CD4-positive, CD25-positive, alpha-beta regulatory T cell (primary cell): ENCODE data around the gene TRIO. TPM values are rescaled to one million over a fixed set of nuclear protein-coding genes. Genes with fewer than 3 reads are reported as not detected.

ENCODE experiments used
- ATAC-seq, 2 donors: fragments of 150-1000 bp; cut with Tn5 transposase; one replicate each; pipeline ENCODE4 v1.10.0; 2021; ENCODE audit warnings: low read depth in 2 of 2, moderate number of reproducible peaks in 2 of 2, moderate library complexity in 1 of 2
- DNase-seq, 3 donors: peaks; one replicate each; pipeline versions ENCODE4 v3.0.0 to v3.0.0-alpha.2; 2012 to 2022; ENCODE audit warnings: mixed read lengths in 1 of 3
- H3K27ac ChIP-seq: one replicate; pipeline ENCODE4 v1.7.0; 2013; ENCODE audit warnings: mild to moderate bottlenecking, low read length; ENCODE audit not compliant: insufficient read depth, poor library complexity, severe bottlenecking
- H3K27me3 ChIP-seq: one replicate; pipeline ENCODE4 v1.7.0; 2013; ENCODE audit warnings: low read length; ENCODE audit not compliant: control insufficient read depth, insufficient read depth
- H3K36me3 ChIP-seq: one replicate; pipeline ENCODE4 v1.7.0; 2013; ENCODE audit warnings: mild to moderate bottlenecking, low read length, moderate library complexity; ENCODE audit not compliant: control insufficient read depth, insufficient read depth
- H3K4me1 ChIP-seq: 2 replicates; pipeline ENCODE4 v1.7.0; 2013; ENCODE audit warnings: mild to moderate bottlenecking, low read length; ENCODE audit not compliant: insufficient read depth, control insufficient read depth, poor library complexity, severe bottlenecking
- H3K4me3 ChIP-seq: one replicate; pipeline ENCODE4 v1.7.0; 2013; ENCODE audit warnings: low read depth, mild to moderate bottlenecking, low read length, moderate library complexity
- H3K9me3 ChIP-seq, 2 experiments: 1 replicate in 1 of 2; 2 replicates in 1 of 2; pipeline ENCODE4 v1.7.0; 2013; ENCODE audit warnings: low read length in 2 of 2, mild to moderate bottlenecking in 1 of 2, moderate library complexity in 1 of 2; ENCODE audit not compliant: control insufficient read depth in 2 of 2
- H3K27ac Mint-ChIP-seq, 3 donors: one replicate each; pipeline ENCODE4 v1.8.0; 2020 to 2022; ENCODE audit warnings: mild to moderate bottlenecking in 3 of 3, mixed read lengths in 3 of 3, moderate library complexity in 2 of 3
- H3K27me3 Mint-ChIP-seq: one replicate; pipeline ENCODE4 v1.8.0; 2022; ENCODE audit warnings: mild to moderate bottlenecking, mixed read lengths
- H3K36me3 Mint-ChIP-seq: one replicate; pipeline ENCODE4 v1.8.0; 2020; ENCODE audit warnings: mixed read lengths
- H3K4me1 Mint-ChIP-seq, 4 donors: one replicate each; pipeline ENCODE4 v1.8.0; 2020 to 2022; ENCODE audit warnings: mixed read lengths in 4 of 4, mild to moderate bottlenecking in 1 of 4
- H3K4me3 Mint-ChIP-seq, 4 donors: one replicate each; pipeline ENCODE4 v1.8.0; 2020 to 2022; ENCODE audit warnings: mild to moderate bottlenecking in 4 of 4, mixed read lengths in 4 of 4, moderate library complexity in 3 of 4
- H3K9me3 Mint-ChIP-seq, 7 donors: one replicate each; pipeline ENCODE4 v1.8.0; 2020 to 2022; ENCODE audit warnings: mixed read lengths in 7 of 7, mild to moderate bottlenecking in 3 of 7, moderate library complexity in 2 of 7
- polyA plus RNA-seq, 4 donors: library from polyadenylated mRNA; unstranded; fragments of 300-500 nt; fragmentation: Illumina TruSeq; gene quantifications; one replicate each; pipeline ENCODE4 v1.2.3, GENCODE V29; 2021
- total RNA-seq: library from RNA; stranded (reverse); gene quantifications from one replicate; pipeline ENCODE4 v1.2.3, GENCODE V29; 2022

Gene TRIO
- total and polyA plus RNA-seq, 5 donors from 2014 or later, result 1.2 to 7.6 (median 1.8) TPM

DNA sequence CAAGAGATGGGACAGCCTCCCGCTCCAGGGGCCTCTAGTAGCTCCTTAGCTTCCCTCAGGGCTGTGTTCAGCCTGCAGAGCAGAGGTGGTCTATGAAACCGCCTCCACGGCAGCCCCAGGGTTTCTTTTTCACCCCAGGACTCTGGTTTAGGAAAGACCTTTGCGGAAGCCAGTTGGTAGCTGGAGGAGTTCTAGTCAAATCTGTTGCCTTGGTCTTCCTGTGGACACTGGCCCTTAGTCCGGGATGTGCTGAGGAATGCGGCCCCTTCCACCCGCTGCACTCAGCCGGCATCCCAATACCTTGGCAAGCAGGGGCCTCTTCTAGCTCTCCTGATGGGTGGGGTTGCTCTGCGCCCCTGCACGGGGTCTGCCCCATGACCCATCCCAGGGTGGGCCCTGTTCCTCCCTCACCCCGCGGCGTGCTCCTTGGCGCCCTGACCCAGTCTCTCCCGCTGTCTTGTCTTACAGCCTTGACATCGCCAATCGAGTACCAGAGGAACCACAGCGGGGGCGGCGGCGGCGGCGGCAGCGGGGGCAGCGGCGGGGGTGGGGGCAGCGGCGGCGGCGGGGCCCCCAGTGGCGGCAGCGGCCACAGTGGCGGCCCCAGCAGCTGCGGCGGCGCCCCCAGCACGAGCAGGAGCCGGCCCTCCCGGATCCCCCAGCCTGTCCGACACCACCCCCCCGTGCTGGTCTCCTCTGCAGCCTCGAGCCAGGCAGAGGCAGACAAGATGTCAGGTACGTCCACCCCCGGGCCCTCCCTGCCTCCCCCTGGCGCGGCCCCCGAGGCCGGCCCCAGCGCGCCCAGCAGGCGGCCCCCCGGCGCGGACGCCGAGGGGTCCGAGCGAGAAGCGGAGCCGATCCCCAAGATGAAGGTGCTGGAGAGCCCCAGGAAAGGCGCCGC lies 344.1 kb downstream of the TRIO start:
- H3K4me1 ChIP-seq, result peaks cover 4% of the 10 kb centered on the region
- Mint-ChIP-seq H3K9me3 (no peaks in the 10 kb centered on the region), H3K4me1 (peaks cover 0 to 9% (median 3%) of the 10 kb centered on the region in 4 donors), H3K27ac (no peak overlapping the region), H3K4me3 (no peak overlapping the region), H3K36me3 (peaks cover 21% of the 10 kb centered on the region), H3K27me3 (no peaks in the 10 kb centered on the region)
- H3K9me3 ChIP-seq, result no peaks in the 10 kb centered on the region
- no peaks in the 10 kb centered on the region for H3K27me3 ChIP-seq
- no peak for DNase-seq
- ATAC-seq, result no peak
- no peaks in the 10 kb centered on the region for H3K36me3 ChIP-seq
- no peak overlapping the region for H3K4me3 ChIP-seq
- H3K27ac ChIP-seq, result no peak overlapping the region

DNA sequence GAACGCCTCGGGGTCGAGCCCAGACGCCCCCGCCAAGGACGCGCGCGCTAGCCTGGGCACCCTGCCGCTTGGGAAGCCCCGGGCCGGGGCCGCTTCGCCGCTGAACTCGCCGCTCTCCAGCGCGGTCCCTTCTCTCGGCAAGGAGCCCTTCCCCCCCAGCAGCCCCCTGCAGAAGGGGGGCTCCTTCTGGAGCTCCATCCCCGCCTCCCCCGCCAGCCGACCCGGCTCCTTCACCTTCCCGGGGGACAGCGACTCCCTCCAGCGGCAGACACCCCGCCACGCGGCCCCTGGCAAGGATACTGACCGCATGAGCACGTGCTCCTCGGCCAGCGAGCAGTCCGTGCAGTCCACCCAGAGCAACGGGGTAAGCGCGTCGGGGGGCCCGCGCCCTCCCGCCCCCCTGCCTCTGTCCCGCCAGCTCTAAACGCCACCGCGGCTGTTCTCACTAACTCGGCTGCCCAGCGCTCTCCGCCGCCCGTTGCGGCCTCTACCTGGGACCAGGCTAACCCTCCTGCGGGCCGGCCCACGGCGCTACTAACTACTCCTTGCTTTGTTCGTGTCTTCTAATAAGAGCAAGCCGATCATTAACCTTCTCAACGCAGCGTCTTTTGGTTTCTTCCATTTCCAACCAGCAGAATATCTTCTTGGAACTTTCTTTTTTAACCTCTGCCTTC lies 344.9 kb downstream of the TRIO start:
- Histone ChIP-seq H3K4me3 (no peak overlapping the region), H3K4me1 (peaks cover 4% of the 10 kb centered on the region), H3K9me3 (no peaks in the 10 kb centered on the region), H3K27ac (no peak overlapping the region), H3K27me3 (no peaks in the 10 kb centered on the region), H3K36me3 (peaks cover under 1% of the 10 kb centered on the region)
- H3K4me1 Mint-ChIP-seq, result peaks cover 0 to 9% (median 3%) of the 10 kb centered on the region in 4 donors
- H3K4me3 Mint-ChIP-seq, result no peak overlapping the region
- H3K27me3 Mint-ChIP-seq, result no peaks in the 10 kb centered on the region
- H3K9me3 Mint-ChIP-seq, result no peaks in the 10 kb centered on the region
- peaks cover 23% of the 10 kb centered on the region for H3K36me3 Mint-ChIP-seq
- ATAC-seq (no peak), DNase-seq (no peak)
- peak overlapping the region in 1 of 3 donors; percentile 71 for H3K27ac Mint-ChIP-seq

DNA sequence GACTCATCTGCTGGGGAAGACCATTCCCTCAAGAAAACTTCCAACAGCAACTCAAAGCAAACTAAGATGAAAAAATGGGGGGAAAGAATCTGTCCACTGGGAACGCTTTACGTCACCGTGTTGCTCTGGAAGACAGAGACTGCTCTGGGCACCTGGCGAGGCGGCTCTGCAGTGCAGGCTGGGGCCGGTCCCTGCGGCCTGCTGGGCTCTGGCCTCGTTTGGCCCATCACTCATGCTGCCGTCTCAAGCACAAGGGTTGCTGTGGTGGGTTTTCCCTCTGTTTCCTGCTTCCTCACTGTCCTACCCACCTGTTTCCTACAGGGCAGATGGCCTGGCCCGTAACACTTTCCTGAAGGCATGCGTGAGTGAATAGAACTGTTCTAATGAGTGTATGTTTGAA lies 345.6 kb downstream of the TRIO start:
- Histone ChIP-seq H3K27ac (no peak overlapping the region), H3K36me3 (peaks cover 2% of the 10 kb centered on the region), H3K4me3 (no peak overlapping the region), H3K27me3 (no peaks in the 10 kb centered on the region), H3K4me1 (peaks cover 4% of the 10 kb centered on the region), H3K9me3 (no peaks in the 10 kb centered on the region)
- H3K36me3 Mint-ChIP-seq, result peaks cover 23% of the 10 kb centered on the region
- peaks cover 0 to 9% (median 3%) of the 10 kb centered on the region in 4 donors for H3K4me1 Mint-ChIP-seq
- no peaks in the 10 kb centered on the region for H3K9me3 Mint-ChIP-seq
- no peak for DNase-seq
- no peak overlapping the region for H3K4me3 Mint-ChIP-seq
- H3K27me3 Mint-ChIP-seq, result no peaks in the 10 kb centered on the region
- ATAC-seq, result no peak
- H3K27ac Mint-ChIP-seq, result peak overlapping the region in 1 of 3 donors; percentile 71

DNA sequence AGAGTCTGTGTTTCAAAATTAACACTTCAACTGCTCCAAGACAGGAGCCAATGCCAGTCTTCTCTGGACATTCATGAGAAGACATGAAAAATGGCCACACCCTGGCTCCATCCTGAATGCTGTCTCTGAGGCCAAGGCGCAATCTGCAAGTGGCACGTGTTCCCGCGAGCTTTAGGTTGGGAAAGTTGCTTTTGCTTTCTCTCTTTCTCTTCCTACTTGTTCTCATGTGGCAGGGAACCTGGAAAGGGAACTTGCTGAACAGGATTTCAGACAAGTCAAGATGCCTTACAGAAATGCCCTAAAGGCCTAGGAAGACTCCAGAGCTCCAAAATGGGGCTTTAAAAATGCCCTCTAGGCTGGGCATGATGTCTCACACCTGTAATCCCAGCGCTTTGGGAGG lies 346.5 kb downstream of the TRIO start:
- H3K4me3 ChIP-seq, result no peak overlapping the region
- no peaks in the 10 kb centered on the region for H3K4me1 ChIP-seq
- Mint-ChIP-seq H3K4me3 (no peak overlapping the region), H3K4me1 (peaks cover 0 to 7% (median 2%) of the 10 kb centered on the region in 4 donors), H3K9me3 (no peaks in the 10 kb centered on the region), H3K27me3 (no peaks in the 10 kb centered on the region), H3K27ac (no peak overlapping the region), H3K36me3 (peaks cover 20% of the 10 kb centered on the region)
- H3K9me3 ChIP-seq, result no peaks in the 10 kb centered on the region
- no peak for DNase-seq
- no peak for ATAC-seq
- H3K36me3 ChIP-seq, result peaks cover 2% of the 10 kb centered on the region
- no peaks in the 10 kb centered on the region for H3K27me3 ChIP-seq
- H3K27ac ChIP-seq, result no peak overlapping the region

DNA sequence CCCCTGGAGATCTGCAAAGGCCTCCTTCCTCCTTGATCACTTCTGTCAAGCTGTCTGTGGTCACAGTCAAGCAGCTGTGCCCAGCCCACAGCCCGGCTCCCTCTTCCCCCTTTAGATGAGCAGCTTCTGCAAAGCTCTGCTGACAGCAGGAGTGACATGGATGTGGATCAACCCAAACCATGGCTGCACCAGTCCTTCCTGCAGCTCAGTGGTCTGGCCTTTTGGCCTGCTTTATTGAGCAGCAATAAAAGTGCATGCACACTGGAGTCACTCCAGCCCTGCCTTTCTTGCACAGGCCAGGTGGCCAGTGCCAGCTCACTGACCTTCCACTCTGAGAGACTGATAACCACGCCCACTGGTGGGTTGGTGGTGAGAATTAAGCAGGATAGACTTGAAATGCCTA lies 347.2 kb downstream of the TRIO start:
- H3K27me3 ChIP-seq, result no peaks in the 10 kb centered on the region
- DNase-seq (no peak), ATAC-seq (no peak)
- peaks cover 0 to 2% (median 0%) of the 10 kb centered on the region in 4 donors for H3K4me1 Mint-ChIP-seq
- no peaks in the 10 kb centered on the region for H3K9me3 ChIP-seq
- peaks cover 17% of the 10 kb centered on the region for H3K36me3 Mint-ChIP-seq
- peaks cover 2% of the 10 kb centered on the region for H3K36me3 ChIP-seq
- no peaks in the 10 kb centered on the region for H3K9me3 Mint-ChIP-seq
- H3K4me1 ChIP-seq, result no peaks in the 10 kb centered on the region
- no peak overlapping the region for H3K27ac ChIP-seq
- no peak overlapping the region for H3K4me3 ChIP-seq
- H3K27me3 Mint-ChIP-seq, result no peaks in the 10 kb centered on the region
- H3K4me3 Mint-ChIP-seq, result no peak overlapping the region
- peak overlapping the region in 1 of 3 donors; percentile 80 for H3K27ac Mint-ChIP-seq

DNA sequence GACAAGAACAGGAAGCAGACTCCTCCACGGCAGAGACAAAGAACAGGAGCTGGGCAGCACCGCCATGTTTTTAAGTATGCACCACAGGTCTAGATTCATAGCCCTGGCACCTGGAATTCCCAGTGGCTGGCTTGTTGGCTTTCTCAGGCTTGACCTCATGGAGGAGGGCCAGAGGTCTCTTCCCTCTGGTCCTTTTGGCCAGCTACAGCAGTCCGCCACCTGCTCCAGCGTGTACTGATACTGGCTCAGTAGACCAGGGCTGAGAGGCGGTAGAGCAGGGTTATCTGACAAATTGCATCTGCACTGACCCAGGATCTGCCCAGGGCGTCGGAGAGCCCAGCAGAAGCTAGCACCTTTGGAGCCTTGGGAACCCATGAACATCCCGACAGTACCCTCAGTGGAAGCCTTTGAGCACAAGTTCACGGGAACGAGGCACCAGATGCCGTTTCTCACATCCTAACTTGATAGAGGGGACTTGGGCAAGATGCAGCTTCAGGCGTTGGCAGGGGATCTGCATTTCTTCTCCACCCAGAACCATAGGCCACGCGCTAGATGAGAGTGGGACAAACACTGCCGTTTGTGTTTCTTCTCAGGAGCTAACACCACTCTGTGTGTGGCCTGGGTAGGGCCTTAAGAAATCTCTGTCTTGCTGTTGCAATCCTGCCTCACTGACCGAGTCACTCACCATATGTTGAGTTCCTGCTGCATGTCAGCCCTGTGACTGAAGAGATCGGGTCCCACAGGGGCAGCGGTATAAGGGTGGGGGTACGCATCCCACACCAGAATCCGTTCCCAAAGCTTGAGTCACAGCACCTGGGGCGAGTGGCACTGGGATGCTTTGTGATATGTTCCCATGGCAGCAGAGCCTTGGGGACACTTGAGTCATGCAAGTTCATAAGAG lies 348.1 kb downstream of the TRIO start:
- Mint-ChIP-seq H3K4me3 (no peak overlapping the region), H3K36me3 (peaks cover 16% of the 10 kb centered on the region), H3K9me3 (no peaks in the 10 kb centered on the region), H3K27me3 (no peaks in the 10 kb centered on the region), H3K27ac (no peak overlapping the region), H3K4me1 (peaks cover 0 to 2% (median 0%) of the 10 kb centered on the region in 4 donors)
- ATAC-seq, result no peak
- peaks cover 2% of the 10 kb centered on the region for H3K36me3 ChIP-seq
- H3K27ac ChIP-seq, result no peak overlapping the region
- no peaks in the 10 kb centered on the region for H3K4me1 ChIP-seq
- no peak overlapping the region for H3K4me3 ChIP-seq
- no peaks in the 10 kb centered on the region for H3K27me3 ChIP-seq
- no peaks in the 10 kb centered on the region for H3K9me3 ChIP-seq
- no peak for DNase-seq

DNA sequence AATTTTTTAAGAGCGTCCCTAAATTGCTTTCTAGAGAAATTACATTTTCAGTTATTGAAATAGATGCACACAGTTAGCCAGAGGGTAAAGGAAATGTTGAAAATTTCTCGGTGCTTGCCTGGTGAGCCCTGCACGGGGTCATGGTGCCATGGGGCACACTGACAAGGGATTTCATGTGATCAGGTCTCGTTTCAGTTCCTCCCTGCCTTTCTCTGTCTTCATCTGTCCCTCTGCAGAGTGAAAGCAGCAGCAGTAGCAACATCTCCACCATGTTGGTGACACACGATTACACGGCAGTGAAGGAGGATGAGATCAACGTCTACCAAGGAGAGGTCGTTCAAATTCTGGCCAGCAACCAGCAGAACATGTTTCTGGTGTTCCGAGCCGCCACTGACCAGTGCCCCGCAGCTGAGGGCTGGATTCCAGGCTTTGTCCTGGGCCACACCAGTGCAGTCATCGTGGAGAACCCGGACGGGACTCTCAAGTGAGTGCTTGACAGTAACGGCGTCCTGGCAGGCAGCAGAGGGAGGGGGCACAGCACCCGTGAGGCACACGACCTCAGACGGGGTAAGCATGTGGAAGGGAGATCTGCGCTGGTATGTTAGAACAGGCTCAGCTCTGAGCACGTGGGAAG lies 349.3 kb downstream of the TRIO start:
- no peak for DNase-seq

More for the DNA sequence above, 349.3 kb downstream of the TRIO start:
- Mint-ChIP-seq H3K9me3 (no peaks in the 10 kb centered on the region), H3K36me3 (peaks cover 18% of the 10 kb centered on the region), H3K27ac (no peak overlapping the region), H3K27me3 (no peaks in the 10 kb centered on the region), H3K4me1 (peaks cover 0 to 2% (median 0%) of the 10 kb centered on the region in 4 donors), H3K4me3 (no peak overlapping the region)
- Histone ChIP-seq H3K9me3 (no peaks in the 10 kb centered on the region), H3K27ac (no peak overlapping the region), H3K27me3 (no peaks in the 10 kb centered on the region), H3K4me1 (no peaks in the 10 kb centered on the region), H3K36me3 (peaks cover 2% of the 10 kb centered on the region), H3K4me3 (no peak overlapping the region)
- ATAC-seq, result no peak
